Neuronal stem cell (in vitro differentiated cells): ENCODE data around the gene DGCR2.

ENCODE experiments used
- DNase-seq: peaks from one replicate; pipeline ENCODE4 v3.0.0-alpha.2; 2013; ENCODE audit warnings: low spot score
- H2AFZ ChIP-seq: one replicate; pipeline ENCODE4 v1.6.1; 2013; ENCODE audit warnings: mild to moderate bottlenecking, low read length, inconsistent platforms
- H2AK5ac ChIP-seq: 2 replicates; pipeline ENCODE4 v1.6.1; 2013; ENCODE audit warnings: low read depth, mild to moderate bottlenecking, inconsistent platforms, low read length, moderate library complexity, mixed read lengths
- H2BK120ac ChIP-seq: 2 replicates; pipeline ENCODE4 v1.6.1; 2013; ENCODE audit warnings: low read depth, mild to moderate bottlenecking, inconsistent platforms, low read length, moderate library complexity, mixed read lengths
- H2BK12ac ChIP-seq: one replicate; pipeline ENCODE4 v1.6.1; 2013; ENCODE audit warnings: low read length, inconsistent platforms
- H2BK15ac ChIP-seq: 2 replicates; pipeline ENCODE4 v1.6.1; 2013; ENCODE audit warnings: mild to moderate bottlenecking, low read length, inconsistent platforms, mixed read lengths
- H2BK5ac ChIP-seq: one replicate; pipeline ENCODE4 v1.6.1; 2013; ENCODE audit warnings: inconsistent platforms, mild to moderate bottlenecking, low read length, moderate library complexity
- H3K14ac ChIP-seq: one replicate; pipeline ENCODE4 v1.6.1; 2013; ENCODE audit warnings: low read length, inconsistent platforms
- H3K18ac ChIP-seq: 2 replicates; pipeline ENCODE4 v1.6.1; 2013; ENCODE audit warnings: low read length, inconsistent platforms
- H3K23ac ChIP-seq: 2 replicates; pipeline ENCODE4 v1.6.1; 2013; ENCODE audit warnings: low read depth, mild to moderate bottlenecking, mixed read lengths, low read length, inconsistent platforms; ENCODE audit not compliant: poor library complexity
- H3K27ac ChIP-seq: replicated peaks from 3 replicates; pipeline ENCODE4 v1.5.1; 2013; ENCODE audit warnings: low read length, inconsistent platforms
- H3K27me3 ChIP-seq, 3 experiments: 2 replicates each; pipeline ENCODE4 v1.6.1; 2013; ENCODE audit warnings: low read length in 3 of 3, mild to moderate bottlenecking in 2 of 3, inconsistent platforms in 1 of 3, low read depth in 1 of 3, mixed read lengths in 1 of 3, moderate library complexity in 1 of 3; ENCODE audit not compliant: control insufficient read depth in 3 of 3, insufficient read depth in 3 of 3
- H3K36me3 ChIP-seq, 2 donors: replicated peaks in 1 of 2; 2 replicates each; pipeline ENCODE4 v1.6.1; 2013; ENCODE audit warnings: low read length in 2 of 2; ENCODE audit not compliant: control insufficient read depth in 2 of 2, insufficient read depth in 2 of 2
- H3K4ac ChIP-seq: 2 replicates; pipeline ENCODE4 v1.6.1; 2013; ENCODE audit warnings: inconsistent platforms, mild to moderate bottlenecking, low read length, moderate library complexity
- H3K4me1 ChIP-seq, 2 donors: 1 replicate in 1 of 2; 2 replicates in 1 of 2; pipeline ENCODE4 v1.6.1; 2013; ENCODE audit warnings: low read length in 2 of 2, low read depth in 1 of 2; ENCODE audit not compliant: control insufficient read depth in 2 of 2, insufficient read depth in 1 of 2
- H3K4me2 ChIP-seq: one replicate; pipeline ENCODE4 v1.6.1; 2013; ENCODE audit warnings: mild to moderate bottlenecking, low read length, inconsistent platforms; ENCODE audit not compliant: insufficient read depth, poor library complexity, severe bottlenecking
- H3K4me3 ChIP-seq, 2 donors: 2 replicates each; pipeline ENCODE4 v1.5.1; 2013; ENCODE audit warnings: low read length in 2 of 2, mild to moderate bottlenecking in 2 of 2, inconsistent platforms in 1 of 2, moderate library complexity in 1 of 2
- H3K79me1 ChIP-seq: one replicate; pipeline ENCODE4 v1.6.1; 2013; ENCODE audit warnings: low read depth, mild to moderate bottlenecking, inconsistent platforms, low read length, moderate library complexity
- H3K9ac ChIP-seq: one replicate; pipeline ENCODE4 v1.6.1; 2013; ENCODE audit warnings: mild to moderate bottlenecking, low read depth, low read length, inconsistent platforms; ENCODE audit not compliant: poor library complexity
- H3K9me3 ChIP-seq, 2 donors: replicated peaks in 1 of 2; 2 replicates each; pipeline versions ENCODE3 to v1.6.1; 2013; ENCODE audit warnings: low read length in 2 of 2, mild to moderate bottlenecking in 2 of 2, inconsistent platforms in 1 of 2, low read depth in 1 of 2, mixed read lengths in 1 of 2, moderate library complexity in 1 of 2; ENCODE audit not compliant: control insufficient read depth in 2 of 2, insufficient read depth in 1 of 2
- H4K8ac ChIP-seq: one replicate; pipeline ENCODE4 v1.6.1; 2013; ENCODE audit warnings: low read depth, mild to moderate bottlenecking, inconsistent platforms, low read length, moderate library complexity
- H4K91ac ChIP-seq: one replicate; pipeline ENCODE4 v1.6.1; 2013; ENCODE audit warnings: low read length, low read depth, mild to moderate bottlenecking, inconsistent platforms; ENCODE audit not compliant: poor library complexity
- WGBS, 2 donors: extraction: QIAGEN DNeasy Blood & Tissue Kit; methylation state at CpG; one replicate each; pipeline ENCODE4 v1.1.7; 2013; ENCODE audit warnings: missing lambda C conversion rate in 2 of 2, mixed read lengths in 1 of 2; ENCODE audit not compliant: insufficient read length in 2 of 2, insufficient replicate concordance in 1 of 2; ENCODE audit errors: extremely low coverage in 2 of 2; 5-methylcytosine and 5-hydroxymethylcytosine counted together

The DGCR2 gene

GRCh38 chr22:19081351-19081750 lies 40.9 kb downstream of the DGCR2 start:
- no peak for DNase-seq
- Histone ChIP-seq H2BK120ac (no peak overlapping the region), H3K27ac (no peak overlapping the region), H2BK5ac (no peak overlapping the region), H3K4me3 (no peak overlapping the region), H2BK15ac (no peak overlapping the region), H2BK12ac (no peak overlapping the region), H3K4me1 (peaks cover 0 to 12% of the 10 kb centered on the region in 2 donors), H3K79me1 (no peaks in the 10 kb centered on the region), H3K4me2 (no peak overlapping the region), H3K18ac (no peak overlapping the region), H2AK5ac (no peak overlapping the region), H3K36me3 (peaks cover 14 to 46% of the 10 kb centered on the region in 2 donors), H3K9me3 (peaks cover 0 to 4% of the 10 kb centered on the region in 2 donors), H3K23ac (no peak overlapping the region), H4K91ac (no peak overlapping the region), H3K14ac (no peak overlapping the region), H3K27me3 (no peaks in the 10 kb centered on the region), H3K4ac (no peak overlapping the region), H2AFZ (no peak overlapping the region), H3K9ac (no peak overlapping the region), H4K8ac (no peak overlapping the region)
- no CpG with 5 or more reads among the region's 3 CpGs for whole genome bisulfite sequencing, 2 donors

GRCh38 chr22:19080853-19081252 lies 41.4 kb downstream of the DGCR2 start:
- no peak overlapping the region for H2BK120ac ChIP-seq
- no peak overlapping the region for H3K4ac ChIP-seq
- H3K27me3 ChIP-seq = no peaks in the 10 kb centered on the region
- H2AK5ac ChIP-seq = no peak overlapping the region
- no peak overlapping the region for H3K14ac ChIP-seq
- no CpG with 5 or more reads among the region's 3 CpGs for WGBS, 2 donors
- H3K4me2 ChIP-seq = no peak overlapping the region
- no peak overlapping the region for H3K9ac ChIP-seq
- H3K9me3 ChIP-seq = peaks cover 0 to 4% of the 10 kb centered on the region in 2 donors
- peaks cover 14 to 46% of the 10 kb centered on the region in 2 donors for H3K36me3 ChIP-seq
- H4K91ac ChIP-seq = no peak overlapping the region
- H2AFZ ChIP-seq = no peak overlapping the region
- no peak overlapping the region for H2BK5ac ChIP-seq
- no peak overlapping the region for H2BK15ac ChIP-seq
- H2BK12ac ChIP-seq = no peak overlapping the region
- H3K4me3 ChIP-seq = no peak overlapping the region
- peaks cover 0 to 9% of the 10 kb centered on the region in 2 donors for H3K4me1 ChIP-seq
- H3K27ac ChIP-seq = no peak overlapping the region
- H3K18ac ChIP-seq = no peak overlapping the region
- no peak overlapping the region for H4K8ac ChIP-seq
- no peaks in the 10 kb centered on the region for H3K79me1 ChIP-seq
- no peak overlapping the region for H3K23ac ChIP-seq
- no peak for DNase-seq

GRCh38 chr22:19079691-19080090 lies 42.5 kb downstream of the DGCR2 start:
- Histone ChIP-seq H2AK5ac (no peak overlapping the region), H3K23ac (no peak overlapping the region), H3K9ac (no peak overlapping the region), H2AFZ (no peak overlapping the region), H3K36me3 (peaks cover 11 to 46% of the 10 kb centered on the region in 2 donors), H3K9me3 (no peaks in the 10 kb centered on the region), H3K4me2 (no peak overlapping the region), H3K4me1 (no peaks in the 10 kb centered on the region), H2BK12ac (no peak overlapping the region), H3K4ac (no peak overlapping the region), H3K79me1 (no peaks in the 10 kb centered on the region), H3K4me3 (no peak overlapping the region), H4K91ac (no peak overlapping the region), H2BK5ac (no peak overlapping the region), H4K8ac (no peak overlapping the region), H2BK15ac (no peak overlapping the region), H3K18ac (no peak overlapping the region), H3K27ac (no peak overlapping the region), H3K14ac (no peak overlapping the region), H3K27me3 (no peaks in the 10 kb centered on the region), H2BK120ac (no peak overlapping the region)
- no CpG with 5 or more reads among the region's 4 CpGs for WGBS, 2 donors
- DNase-seq = no peak

GRCh38 chr22:19075404-19075803 lies 46.8 kb downstream of the DGCR2 start:
- no peak overlapping the region for H3K14ac ChIP-seq
- H3K4ac ChIP-seq = no peak overlapping the region
- H2BK120ac ChIP-seq = no peak overlapping the region
- no peak overlapping the region for H3K4me3 ChIP-seq
- no peak overlapping the region for H3K9ac ChIP-seq
- H2BK15ac ChIP-seq = no peak overlapping the region
- H3K4me2 ChIP-seq = no peak overlapping the region
- H2AFZ ChIP-seq = no peak overlapping the region
- no peak for DNase-seq
- no peaks in the 10 kb centered on the region for H3K4me1 ChIP-seq
- no peak overlapping the region for H3K27ac ChIP-seq
- no peaks in the 10 kb centered on the region for H3K9me3 ChIP-seq
- no peak overlapping the region for H3K18ac ChIP-seq
- WGBS, 2 donors = 100% methylated on average over 1 of the region's 1 CpG
- no peaks in the 10 kb centered on the region for H3K79me1 ChIP-seq
- no peak overlapping the region for H2AK5ac ChIP-seq
- no peaks in the 10 kb centered on the region for H3K27me3 ChIP-seq
- no peak overlapping the region for H3K23ac ChIP-seq
- no peak overlapping the region for H4K91ac ChIP-seq
- no peak overlapping the region for H2BK5ac ChIP-seq
- peaks cover 9 to 42% of the 10 kb centered on the region in 2 donors for H3K36me3 ChIP-seq
- no peak overlapping the region for H4K8ac ChIP-seq
- H2BK12ac ChIP-seq = no peak overlapping the region
